Stimulated activated CD8-positive, alpha-beta memory T cell treated with anti-CD3 and anti-CD28 coated beads, Interleukin-7, amount 100 ng/mL, for 24 hours (primary cell): ENCODE data around the gene COPZ2.
"Not testable (repeated sequence)": the region's sequence is repeated elsewhere in the genome, so short reads cannot be mapped to it uniquely, and the experiment has no call there.

Source experiments
- DNase-seq: peaks from one replicate; pipeline ENCODE4 v3.0.0-alpha.2; 2020; ENCODE audit warnings: low read depth

COPZ2 gene, protein sequence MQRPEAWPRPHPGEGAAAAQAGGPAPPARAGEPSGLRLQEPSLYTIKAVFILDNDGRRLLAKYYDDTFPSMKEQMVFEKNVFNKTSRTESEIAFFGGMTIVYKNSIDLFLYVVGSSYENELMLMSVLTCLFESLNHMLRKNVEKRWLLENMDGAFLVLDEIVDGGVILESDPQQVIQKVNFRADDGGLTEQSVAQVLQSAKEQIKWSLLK

GRCh38 chr17:48037036-48037837, at the start of gene COPZ2:
Gene COPZ2, minus strand, starts transcription at chr17:48037797. Its CDS starts 20 bp downstream, at chr17:48037777.
- DNase-seq = no peak

DNA sequence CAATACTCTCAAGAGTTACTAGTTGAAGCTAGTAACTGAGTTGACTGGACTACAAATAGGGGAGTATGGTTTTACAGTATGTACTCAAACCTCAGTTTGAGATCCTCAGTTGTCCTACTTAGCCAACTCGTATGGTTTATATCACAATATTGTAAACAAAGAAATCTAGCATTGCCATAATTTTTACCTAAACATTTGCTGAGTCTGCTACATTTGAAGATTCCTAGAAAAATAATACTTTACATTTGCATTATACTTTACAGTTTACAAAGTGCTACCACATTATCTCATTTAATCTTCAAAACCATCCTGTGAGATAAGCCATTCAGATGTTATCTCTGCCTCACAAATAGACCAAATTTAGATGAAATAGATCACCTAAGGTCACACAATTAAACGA, 47.3 kb upstream of the COPZ2 start:
- no peak for DNase-seq

GRCh38 chr17:48081858-48082257, 44.3 kb upstream of the COPZ2 start:
- DNase-seq = no peak

GRCh38 chr17:48077152-48077551, 39.6 kb upstream of the COPZ2 start:
- DNase-seq = not testable (repeated sequence)

DNA sequence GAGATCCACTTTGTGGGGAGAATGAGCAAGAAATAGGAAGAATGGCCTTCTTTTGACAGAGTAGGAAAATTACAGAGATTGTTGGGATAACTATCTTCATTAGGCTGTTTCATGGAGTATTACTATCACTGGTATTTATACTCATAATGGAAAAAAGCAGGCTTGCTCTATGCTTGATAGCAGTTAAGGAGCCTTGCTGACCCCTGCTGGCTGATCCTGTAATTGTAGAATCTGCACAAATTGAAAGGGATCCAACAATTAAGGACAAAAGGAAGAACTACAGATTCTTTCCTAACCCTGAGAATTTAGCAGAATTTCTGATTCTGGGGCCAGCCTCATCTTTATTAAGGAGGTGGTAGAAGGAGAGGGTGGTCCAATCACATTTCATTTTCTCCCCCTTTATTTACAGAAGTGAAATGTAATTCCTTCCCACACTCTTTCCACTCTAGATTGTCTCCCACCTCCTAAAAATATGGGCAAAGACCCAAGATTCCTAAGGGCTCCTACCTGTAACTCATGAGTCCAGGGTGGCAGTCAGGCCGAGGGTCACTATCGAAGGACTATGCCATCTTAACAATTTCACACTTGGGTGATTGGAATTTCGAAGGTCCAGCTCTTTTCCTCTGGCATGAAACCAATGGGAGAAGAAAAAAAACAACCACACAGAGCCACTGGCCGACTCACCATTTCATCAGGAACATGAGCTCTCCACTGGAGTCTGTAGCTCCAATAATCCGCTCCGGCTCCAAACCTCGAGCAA, 36.9 kb upstream of the COPZ2 start:
- DNase-seq = peak; percentile 48

DNA sequence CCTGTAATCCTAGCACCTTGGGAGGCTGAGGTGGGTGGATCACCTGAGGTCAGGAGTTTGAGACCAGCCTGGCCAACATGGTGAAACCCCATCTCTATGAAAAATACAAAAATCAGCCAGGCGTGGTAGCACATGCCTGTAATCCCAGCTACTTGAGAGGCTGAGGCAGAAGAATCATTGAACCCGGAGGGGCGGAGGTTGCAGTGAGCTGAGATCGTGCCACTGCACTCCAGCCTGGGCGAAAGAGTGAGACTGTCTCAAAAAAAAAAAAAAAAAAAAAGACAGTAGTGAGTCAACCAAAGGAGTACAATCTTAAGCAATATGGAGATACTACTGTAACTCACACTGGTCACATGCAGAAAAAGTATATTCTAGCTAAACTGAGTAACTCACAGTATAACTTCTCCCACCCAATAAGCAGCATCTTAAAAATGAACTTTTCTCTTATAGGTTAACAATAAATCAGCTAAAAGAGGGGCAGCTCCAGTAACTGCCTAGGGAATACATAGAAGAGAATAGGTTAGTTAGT, 36.0 kb upstream of the COPZ2 start:
- not testable (repeated sequence) for DNase-seq

DNA sequence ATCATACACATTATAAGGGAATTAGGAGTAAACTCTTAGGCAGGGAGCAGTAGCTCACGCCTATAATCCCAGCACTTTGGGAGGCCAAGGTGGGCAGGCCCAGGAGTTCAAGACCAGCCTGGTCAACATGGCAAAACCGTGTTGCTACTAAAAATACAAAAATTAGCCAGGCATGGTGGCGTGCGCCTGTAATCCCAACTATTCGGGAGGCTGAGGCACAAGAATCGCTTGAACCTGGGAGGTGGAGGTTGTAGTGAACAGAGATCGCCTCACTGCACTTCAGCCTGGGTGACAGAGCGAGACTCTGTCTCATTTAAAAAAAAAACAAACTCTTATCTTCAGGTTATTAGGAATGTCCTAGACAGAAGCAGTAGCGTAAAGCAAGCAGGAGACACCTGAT, 35.2 kb upstream of the COPZ2 start:
- DNase-seq = not testable (repeated sequence)

DNA sequence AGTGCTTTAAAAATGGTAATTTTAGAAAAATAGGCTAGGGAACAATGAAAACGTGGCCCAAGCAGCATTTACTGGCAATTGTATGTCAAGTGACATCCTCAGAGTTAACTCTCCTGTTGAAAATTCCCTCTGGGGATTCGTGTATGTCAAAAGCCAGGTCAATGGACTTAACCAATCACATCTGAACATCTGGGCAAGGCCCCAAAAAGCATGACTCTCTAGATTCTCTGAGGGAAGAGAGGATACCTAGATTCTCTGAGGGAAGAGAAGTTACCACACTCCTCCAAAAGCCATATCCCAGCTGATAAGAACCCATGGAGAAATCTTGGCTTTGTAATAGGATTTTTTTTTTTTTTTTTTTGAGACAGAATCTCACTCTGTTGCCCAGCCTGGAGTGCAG, 34.1 kb upstream of the COPZ2 start:
- DNase-seq = no peak

DNA sequence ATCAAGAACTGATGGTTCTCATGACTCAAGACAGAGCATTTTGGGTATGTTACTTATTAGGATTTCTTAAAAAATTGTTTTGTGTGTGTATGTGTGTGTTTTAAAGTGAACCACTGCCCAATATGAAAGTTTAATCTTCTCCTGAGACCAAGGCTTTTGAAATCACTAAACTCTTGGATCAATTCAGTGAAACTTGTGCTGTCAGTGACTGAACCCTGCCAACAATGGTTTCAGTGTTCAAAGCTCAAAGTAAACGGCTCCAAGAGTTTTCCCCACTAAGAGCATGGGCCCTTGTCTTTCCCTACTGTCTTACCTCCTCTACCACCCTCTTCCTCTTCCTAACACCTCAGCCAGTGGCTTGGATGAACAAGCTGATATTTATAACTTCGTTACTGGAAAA, 32.6 kb upstream of the COPZ2 start:
- no peak for DNase-seq

DNA sequence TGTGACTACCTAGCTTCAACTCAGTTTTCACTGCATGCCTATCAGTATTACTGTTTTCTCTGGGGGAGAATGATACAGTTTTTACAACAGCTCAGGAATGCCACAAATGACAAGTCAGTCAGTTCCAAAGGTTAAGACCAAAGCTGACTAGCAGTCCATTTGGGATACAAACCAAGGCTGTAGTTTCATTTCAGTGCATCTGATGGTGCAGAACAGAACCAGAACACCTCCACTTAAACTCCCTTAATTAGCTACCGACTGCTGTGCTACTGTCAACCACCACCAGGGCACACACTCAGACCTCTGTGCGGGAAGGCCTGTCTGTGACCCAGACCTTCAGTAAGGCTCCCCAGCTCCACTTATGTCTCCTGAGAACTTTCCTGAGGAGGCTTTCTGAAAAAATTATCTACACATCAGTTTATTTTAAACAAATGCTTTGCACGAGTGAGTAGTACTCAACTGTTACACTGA, 30.9 kb upstream of the COPZ2 start:
- no peak for DNase-seq

GRCh38 chr17:48067808-48068207, 30.2 kb upstream of the COPZ2 start:
- DNase-seq = not testable (repeated sequence)

GRCh38 chr17:48067245-48067644, 29.6 kb upstream of the COPZ2 start:
- DNase-seq = no peak

DNA sequence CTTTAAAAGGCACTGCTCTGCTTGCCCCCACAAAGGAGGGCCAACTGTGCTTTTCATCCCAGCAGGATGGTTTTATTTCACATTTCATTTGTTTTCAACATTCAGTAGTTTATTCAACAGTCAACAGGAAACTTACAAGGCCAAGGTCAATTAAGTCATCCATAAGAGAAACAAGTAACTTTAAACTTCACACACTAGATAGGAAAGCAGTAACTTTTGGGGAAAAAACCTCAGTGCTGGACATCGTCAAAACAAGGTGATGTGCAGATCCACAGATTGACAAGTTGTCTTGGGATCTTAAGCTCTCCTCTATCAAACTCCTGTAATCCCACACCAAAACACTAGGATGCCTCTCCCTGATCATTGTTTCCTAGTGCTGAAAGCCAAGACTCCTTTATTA, 29.1 kb upstream of the COPZ2 start:
- no peak for DNase-seq

DNA sequence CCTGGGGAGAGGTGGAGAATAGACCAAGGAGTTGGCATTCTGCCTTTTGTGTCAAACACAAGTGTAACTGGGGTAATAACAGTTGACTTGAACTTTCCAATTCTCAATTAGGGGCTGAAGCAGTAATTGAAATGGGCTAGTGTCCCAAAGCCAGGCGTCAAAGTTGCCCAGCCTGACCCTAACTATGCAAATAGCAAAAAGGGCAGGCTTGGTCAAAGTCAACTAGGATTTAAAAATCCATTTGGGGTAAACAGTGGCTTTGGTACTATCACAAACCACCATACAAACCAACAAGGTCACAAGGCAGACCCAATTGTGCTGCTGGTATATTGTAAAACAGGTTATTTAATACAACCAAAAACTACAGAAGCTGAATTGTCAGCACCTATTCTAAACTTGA, 28.6 kb upstream of the COPZ2 start:
- no peak for DNase-seq

GRCh38 chr17:48064638-48065037, 27.0 kb upstream of the COPZ2 start:
- DNase-seq = no peak

- DNase-seq = no peak
Observed at GRCh38 chr17:48062273-48062672, 24.7 kb upstream of the COPZ2 start.

DNA sequence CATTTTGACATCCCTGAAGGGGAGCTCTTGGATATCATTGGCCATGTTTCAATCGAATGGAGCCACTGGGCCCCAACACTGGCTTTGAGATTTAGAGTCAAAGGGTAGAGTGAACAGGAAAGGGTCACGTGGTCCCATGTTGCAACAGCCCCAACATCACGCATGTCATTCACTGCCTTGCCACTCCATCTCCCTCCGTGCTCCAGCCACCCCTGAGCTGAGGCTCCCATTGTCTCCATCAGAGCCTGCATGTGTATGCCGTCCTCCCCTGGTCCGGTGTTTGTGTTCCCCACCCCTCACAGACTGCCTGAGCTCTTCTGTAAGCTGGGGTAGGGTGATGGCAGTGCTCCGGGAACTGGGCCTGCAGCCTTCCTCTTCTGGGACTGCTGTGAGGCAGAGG, 22.7 kb upstream of the COPZ2 start:
- DNase-seq = no peak

DNA sequence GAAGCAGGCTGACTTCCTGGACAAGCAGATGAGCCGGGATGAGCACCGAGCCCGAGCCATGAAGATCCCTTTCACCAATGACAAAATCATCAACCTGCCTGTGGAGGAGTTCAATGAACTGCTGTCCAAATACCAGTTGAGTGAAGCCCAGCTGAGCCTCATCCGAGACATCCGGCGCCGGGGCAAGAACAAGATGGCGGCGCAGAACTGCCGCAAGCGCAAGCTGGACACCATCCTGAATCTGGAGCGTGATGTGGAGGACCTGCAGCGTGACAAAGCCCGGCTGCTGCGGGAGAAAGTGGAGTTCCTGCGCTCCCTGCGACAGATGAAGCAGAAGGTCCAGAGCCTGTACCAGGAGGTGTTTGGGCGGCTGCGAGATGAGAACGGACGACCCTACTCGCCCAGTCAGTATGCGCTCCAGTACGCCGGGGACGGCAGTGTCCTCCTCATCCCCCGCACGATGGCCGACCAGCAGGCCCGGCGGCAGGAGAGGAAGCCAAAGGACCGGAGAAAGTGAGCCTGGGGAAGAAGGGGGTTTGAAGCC, 21.6 kb upstream of the COPZ2 start:
- DNase-seq = no peak

GRCh38 chr17:48058393-48059124, 21.0 kb upstream of the COPZ2 start:
- DNase-seq = no peak

DNA sequence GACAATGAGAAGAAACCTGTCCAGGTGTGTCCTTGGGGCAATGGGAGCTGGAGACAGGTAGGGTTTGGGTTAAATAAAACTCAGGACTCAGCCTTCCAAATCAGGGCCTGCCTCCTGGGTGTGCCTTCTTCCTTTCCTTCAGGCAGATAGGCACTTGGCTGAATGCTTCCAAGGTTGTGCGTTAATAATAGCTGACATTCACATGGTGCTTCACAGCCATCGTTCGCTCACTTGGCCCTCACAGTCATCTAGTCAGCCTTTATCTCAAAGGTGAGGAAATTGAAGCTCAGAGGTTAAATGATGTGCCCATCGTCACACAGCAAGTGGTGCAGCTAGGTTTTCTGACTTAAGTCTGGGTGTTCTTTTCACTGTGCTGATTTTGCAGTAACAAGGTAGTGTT, 20.0 kb upstream of the COPZ2 start:
- no peak for DNase-seq

DNA sequence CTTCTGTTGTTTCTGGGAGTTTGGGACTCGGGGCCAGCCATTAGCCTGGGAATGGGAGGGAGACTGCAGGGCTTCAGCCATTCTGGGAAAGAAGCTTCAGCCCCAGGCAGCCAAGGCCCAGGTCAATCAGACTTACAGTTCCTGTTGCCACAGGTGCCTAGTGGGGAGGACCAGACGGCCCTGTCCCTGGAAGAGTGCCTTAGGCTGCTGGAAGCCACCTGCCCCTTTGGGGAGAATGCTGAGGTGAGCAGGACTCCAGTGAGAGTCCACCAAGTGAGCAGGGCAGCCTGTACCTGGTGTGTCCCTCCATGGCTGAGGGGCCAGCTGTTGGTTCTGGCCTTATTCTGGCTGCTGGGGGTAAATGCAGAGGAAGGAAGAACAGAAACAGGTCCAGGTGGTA, 19.3 kb upstream of the COPZ2 start:
- no peak for DNase-seq
